Activated CD4-positive, alpha-beta T cell treated with anti-CD3 and anti-CD28 coated beads, Interleukin-2, amount 50 U/mL, for 1 hour (primary cell): ENCODE measurements around the gene GAS2.

Source experiments
- DNase-seq: peaks from one replicate; pipeline ENCODE4 v3.0.0-alpha.2; 2020

GAS2 gene

DNA sequence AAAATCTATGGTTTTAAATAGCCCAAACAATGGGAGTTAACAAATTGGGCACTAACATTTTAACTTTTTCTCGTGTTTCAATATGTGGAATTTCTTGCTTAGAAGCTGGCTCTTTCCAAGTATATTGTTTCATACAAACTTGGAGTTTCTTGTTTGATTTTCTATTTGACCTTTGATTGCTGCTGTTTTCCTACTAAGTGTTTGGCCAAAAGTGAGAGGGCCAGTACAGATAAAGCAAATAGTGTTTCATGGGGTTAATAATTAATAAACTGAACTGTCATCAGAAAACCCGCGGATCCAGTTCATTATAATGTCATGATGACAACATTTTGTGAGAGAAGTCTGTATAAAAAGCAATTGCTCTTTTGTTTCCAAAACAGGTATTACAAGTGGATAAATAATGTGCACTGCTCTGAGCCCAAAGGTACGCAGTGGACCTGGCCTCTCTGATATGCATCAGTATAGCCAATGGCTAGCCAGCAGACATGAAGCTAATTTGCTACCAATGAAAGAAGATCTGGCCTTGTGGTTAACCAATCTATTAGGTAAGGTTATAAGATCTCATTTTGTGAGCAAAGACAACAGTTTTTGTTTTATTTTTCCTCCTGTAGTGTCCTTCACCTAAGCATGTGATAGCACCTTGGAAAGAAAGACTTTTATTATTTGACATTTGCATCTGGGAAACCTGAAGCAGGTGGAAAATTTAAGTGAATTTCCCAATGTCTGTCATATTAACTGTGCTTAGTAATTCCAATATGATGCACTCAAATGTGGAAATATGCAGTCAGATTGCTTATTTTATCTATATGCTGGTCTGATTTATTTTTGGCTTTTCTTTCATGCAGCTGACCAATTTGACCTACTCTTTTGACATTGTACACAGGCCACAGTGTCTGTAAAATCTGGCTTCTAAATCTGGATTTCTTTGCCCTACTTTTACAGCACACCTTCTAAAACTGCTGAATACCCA lies 8.3 kb downstream of the GAS2 start:
- DNase-seq, result no peak

DNA sequence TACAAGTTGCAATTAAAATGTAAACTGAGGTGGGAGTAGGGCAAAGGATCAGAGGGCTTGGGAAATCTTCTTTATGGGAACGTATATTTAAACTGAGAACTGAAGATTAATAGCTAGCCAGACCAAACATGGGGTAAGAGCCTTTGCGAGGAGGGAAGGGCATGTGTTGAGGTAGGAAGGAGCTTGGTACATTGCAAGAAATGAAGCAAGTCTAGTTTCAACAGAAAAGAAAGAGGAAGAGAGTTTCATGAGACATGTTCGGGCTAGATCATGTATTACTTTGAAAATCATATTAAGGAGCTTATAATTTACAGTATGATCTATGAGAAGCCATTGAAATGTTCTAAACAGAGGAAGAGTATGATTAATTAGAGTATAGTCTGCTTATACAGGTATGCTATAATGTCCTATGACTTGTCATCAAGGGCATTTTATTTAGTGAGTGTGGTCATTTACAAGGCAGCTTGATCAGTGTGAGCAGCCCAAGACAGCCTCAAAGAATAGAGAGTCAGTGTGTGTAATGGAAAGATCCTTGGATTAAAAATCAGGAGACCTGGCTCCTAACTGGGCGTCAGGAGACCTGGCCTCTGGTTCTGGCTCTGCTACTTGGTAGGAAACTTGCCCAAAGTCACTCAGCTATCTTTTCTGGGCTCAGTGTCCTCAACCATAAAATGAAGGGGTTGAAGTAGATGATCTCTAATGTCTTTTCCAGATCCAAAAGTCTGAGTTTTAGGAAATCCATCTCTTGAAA lies 10.9 kb downstream of the GAS2 start:
- DNase-seq, result no peak

DNA sequence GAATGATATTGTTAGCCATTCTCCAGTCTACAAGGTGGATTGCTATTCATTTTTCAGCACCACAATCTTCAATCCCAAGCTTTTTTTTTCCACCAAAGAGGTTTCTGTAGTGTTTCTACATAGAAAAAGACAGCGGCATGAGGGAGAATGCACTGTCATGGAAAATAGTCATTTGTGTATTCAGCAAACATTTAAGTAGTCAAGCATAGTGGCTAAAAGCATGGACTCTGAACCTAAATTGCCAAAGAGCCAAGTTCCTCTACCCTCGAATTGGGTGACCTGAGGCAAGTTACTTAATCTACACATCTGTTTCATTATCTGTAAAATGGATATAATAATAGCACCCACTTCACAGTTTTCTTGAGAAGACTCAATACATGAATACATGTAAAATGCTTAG lies 14.2 kb downstream of the GAS2 start:
- DNase-seq, result no peak

DNA sequence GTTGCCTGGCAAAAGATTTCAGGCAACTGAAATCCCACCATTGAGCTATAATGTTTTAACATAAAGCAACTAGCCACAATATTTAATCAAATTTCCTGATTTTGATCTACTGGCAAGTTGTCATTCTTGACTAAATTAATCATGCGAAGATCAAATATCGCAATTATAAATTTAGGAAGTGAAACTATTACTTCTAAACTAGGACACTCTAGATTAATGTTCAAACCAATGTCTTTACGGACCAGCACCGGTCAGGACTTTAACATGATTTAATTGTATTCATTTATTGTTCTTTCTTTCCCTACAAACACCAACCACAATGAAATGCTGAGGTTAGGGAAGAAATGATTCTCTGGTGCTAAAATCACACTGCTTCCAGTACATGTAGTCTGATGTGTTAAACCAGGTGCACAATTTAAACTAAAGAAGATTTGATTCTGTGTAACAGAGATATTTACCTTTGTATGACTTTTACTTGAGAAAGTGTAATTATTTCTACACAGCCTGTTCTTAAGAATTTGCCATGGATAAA lies 14.9 kb downstream of the GAS2 start:
- DNase-seq, result no peak

- no peak for DNase-seq
Measured at GRCh38 chr11:22684082-22684481, 17.7 kb downstream of the GAS2 start.

GRCh38 chr11:22685111-22685510 lies 18.7 kb downstream of the GAS2 start:
- DNase-seq, result no peak

- no peak for DNase-seq
Measured at GRCh38 chr11:22688914-22689313, 22.5 kb downstream of the GAS2 start.

- DNase-seq, result no peak
Measured at GRCh38 chr11:22690257-22690656, 23.8 kb downstream of the GAS2 start.

GRCh38 chr11:22690871-22691270 lies 24.5 kb downstream of the GAS2 start:
- peak; percentile 3 for DNase-seq

DNA sequence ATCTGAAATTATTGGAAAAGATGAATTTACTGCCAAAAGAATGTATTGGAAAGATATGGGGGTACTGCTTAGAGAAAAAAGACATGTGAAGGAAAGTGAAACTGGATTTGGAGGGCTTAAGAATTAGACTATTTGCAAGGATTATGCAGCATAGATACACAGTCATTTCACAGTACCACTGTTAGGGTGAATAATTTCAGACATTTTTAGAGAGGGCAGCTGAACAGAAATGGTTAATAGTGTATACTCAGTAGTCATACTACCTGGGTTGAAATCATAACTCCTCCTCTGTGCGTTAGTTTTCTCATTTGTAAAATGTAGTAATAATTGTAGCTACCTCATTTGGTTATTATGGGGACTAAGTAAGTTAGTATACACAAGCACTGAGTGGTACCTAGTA lies 33.0 kb downstream of the GAS2 start:
- no peak for DNase-seq

DNA sequence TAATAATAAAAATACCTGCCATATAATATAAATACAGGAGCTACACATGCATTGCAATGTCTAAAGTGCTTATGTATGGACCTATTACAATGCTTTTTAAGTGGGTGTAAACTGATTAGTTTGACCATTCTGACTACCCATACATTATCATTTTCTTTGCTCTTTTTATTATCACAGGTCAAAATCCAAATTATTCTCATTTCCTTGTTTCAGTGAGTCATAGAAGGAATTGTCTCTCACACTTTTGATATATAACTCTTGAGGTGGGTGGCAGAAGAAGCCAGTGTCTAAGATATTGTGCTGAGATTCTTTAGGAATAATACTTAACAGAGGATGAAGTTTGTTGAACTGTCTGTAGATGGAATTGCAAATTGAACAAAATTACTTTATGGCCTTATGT lies 35.6 kb downstream of the GAS2 start:
- no peak for DNase-seq

GRCh38 chr11:22703040-22703439 lies 36.6 kb downstream of the GAS2 start:
- no peak for DNase-seq

DNA sequence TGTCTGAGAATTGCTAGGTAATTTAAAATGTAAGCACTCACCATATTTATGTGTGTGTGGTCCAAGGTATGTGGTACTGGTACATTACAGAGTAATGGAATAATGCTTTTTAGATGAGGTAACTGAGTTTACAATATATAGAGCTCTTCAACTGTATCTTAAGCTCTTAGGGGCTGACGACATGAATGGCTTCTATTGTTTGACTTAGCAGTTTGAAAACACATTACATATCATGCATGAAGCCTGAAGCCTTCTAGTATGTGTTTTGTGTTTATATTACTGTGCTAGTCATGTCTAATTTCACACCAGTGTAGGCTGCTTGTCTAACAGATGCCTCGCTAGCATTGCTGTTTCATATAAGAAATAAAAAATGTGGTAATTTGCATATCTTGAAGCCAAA lies 37.2 kb downstream of the GAS2 start:
- no peak for DNase-seq

DNA sequence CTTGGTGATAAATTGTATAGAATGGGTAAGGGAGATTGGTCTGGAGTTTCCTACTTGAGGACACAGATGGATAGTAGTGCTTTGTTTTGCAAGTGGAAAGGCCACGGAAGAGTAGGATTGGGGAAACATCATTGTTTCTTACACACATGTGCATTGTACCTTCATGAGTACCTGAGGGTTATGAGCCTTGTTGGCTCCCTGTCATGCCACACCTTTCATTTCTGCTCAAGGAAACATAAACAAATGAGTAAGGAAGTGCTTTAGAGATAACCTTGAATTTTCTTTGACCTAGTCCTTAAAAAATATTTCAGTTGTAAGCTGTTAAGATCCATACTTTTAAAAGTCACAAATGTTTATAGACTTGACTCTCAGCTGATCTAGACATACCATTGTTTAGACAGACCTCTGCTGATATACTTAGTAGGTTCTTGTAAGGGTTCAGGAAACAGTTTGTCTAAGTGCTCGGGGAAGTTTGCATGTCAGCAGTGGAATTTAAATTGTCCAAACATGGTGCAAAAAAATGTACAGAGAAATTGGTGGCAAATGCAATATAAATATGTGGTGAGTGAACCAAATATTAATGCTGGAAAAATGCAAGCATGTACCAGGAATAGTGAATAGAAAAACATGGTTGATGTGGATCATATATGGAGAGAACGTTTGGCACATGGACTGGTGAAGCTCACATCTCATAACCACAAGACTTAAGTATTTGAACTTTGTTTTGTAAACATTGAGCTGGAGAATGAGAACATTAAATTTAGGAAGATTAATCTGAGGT lies 40.9 kb downstream of the GAS2 start:
- DNase-seq, result no peak

- DNase-seq, result no peak
Measured at GRCh38 chr11:22711071-22711770, 44.8 kb downstream of the GAS2 start.

- no peak for DNase-seq
Measured at GRCh38 chr11:22711880-22712279, 45.5 kb downstream of the GAS2 start.

- DNase-seq, result no peak
Measured at GRCh38 chr11:22713336-22713735, 46.9 kb downstream of the GAS2 start.

DNA sequence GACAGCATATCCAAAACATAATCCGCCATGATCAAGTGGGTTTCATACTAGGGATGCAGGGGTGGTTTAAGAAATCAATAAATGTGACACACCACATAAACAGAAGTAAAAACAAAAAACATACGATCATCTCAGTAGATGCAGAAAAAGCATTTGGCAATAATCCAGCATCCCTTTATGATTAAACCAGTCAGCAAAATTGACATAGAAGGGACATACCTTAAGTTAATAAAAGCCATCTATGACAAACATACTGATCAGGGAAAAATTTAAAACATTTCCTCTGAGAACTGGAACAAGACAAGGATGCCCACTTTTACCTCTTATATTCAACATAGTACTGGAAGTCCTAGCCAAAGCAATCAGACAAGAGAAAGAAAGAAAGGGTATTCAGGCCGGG lies 49.6 kb downstream of the GAS2 start:
- DNase-seq, result no peak

GRCh38 chr11:22720457-22720856 lies 54.0 kb downstream of the GAS2 start:
- no peak for DNase-seq

- no peak for DNase-seq
Measured at GRCh38 chr11:22723274-22723673, 56.9 kb downstream of the GAS2 start.

DNA sequence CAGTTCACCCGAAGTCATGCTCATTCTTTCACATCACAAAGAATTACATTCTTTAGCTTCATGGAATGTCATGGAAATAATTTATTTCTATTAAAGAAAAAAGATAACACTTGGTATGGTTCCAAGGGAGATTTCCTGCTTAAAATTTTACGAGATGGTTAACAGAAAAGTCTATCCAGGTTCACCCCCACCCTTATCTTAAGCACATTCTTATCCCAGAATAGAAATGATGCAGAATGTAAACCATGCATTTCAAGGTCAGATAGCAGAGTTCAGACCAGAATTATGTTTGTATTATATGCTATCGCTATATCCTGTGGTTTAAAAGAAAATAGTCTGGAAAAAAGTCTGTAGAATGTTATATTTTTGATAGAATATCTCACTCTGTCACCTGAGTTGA lies 58.7 kb downstream of the GAS2 start:
- DNase-seq, result no peak

- DNase-seq, result no peak
Measured at GRCh38 chr11:22728600-22729389, 62.4 kb downstream of the GAS2 start.
